WI38 (cell line): ENCODE results near the gene RAPGEF5.
"Not testable (repeated sequence)": the region's sequence is repeated elsewhere in the genome, so short reads cannot be mapped to it uniquely, and the experiment has no call there.

Experiments
- H3K4me3 ChIP-seq: 2 replicates; pipeline ENCODE4 v1.5.1; 2011; ENCODE audit warnings: low read depth, mild to moderate bottlenecking, control low read depth, low read length
- TF ChIP-seq, protein P1 (sequence below): IDR thresholded peaks from 2 replicates; pipeline ENCODE4 v1.5.1; 2012; ENCODE audit warnings: low read depth, mild to moderate bottlenecking, control low read depth, low read length

The RAPGEF5 gene

DNA sequence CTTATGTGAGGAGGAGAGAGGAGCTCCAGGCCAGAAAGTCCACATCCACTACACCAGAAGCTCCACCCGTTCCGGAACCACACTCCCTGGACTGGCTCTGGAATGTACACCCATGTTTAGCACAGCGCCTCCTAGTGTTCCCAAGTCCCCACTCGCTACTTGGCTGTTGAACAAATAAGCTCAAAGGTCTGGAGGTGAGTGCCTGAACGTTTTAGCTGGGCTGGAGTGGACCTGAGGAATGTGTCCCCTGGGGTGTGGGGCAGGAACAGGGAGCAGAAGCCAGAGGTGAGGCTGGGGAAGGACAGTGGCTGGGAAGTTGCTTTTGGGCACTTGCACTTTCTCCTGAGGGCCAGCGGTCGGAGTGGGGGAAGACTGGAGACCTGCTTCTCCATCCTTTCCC lies 247.2 kb downstream of the RAPGEF5 start:
- TF ChIP-seq, protein P1, sequence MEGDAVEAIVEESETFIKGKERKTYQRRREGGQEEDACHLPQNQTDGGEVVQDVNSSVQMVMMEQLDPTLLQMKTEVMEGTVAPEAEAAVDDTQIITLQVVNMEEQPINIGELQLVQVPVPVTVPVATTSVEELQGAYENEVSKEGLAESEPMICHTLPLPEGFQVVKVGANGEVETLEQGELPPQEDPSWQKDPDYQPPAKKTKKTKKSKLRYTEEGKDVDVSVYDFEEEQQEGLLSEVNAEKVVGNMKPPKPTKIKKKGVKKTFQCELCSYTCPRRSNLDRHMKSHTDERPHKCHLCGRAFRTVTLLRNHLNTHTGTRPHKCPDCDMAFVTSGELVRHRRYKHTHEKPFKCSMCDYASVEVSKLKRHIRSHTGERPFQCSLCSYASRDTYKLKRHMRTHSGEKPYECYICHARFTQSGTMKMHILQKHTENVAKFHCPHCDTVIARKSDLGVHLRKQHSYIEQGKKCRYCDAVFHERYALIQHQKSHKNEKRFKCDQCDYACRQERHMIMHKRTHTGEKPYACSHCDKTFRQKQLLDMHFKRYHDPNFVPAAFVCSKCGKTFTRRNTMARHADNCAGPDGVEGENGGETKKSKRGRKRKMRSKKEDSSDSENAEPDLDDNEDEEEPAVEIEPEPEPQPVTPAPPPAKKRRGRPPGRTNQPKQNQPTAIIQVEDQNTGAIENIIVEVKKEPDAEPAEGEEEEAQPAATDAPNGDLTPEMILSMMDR: peak; percentile 59; the same call in 1 of the 2 replicates
- no peak overlapping the region for H3K4me3 ChIP-seq

DNA sequence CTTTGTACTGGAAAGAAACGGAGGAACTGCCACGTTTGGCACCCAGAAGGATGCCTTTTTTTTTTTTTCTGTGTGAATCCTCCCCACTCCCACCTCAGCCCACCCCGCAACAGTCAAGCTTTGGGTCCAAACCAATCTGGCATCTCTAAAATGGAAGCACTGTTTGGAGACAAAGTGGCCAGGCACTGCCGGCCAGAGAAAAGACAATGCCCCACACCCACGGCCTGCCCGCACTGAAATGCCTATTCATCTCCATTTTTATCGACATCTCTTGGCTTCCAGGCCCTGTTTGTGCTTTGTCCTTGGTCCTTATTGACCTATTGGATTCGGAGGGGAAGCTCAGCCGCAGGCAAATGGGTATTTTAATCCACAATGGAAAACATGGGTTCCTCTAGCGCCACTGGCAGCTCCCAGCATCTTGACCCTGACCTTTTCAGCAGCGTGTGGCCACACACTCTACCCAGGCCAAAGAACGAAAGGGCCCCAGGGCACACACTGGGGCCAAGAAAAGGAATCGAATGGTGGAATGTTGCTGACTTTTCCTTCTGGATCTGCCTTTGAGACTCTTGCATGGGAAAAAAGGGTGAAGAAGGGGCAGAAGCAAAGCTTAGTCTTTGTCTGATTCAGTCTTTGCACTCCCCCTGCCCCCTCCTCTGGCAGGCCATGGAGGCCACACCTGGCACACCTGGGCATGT lies 248.7 kb downstream of the RAPGEF5 start:
- no peak overlapping the region for H3K4me3 ChIP-seq
- TF ChIP-seq, protein P1: no peak

DNA sequence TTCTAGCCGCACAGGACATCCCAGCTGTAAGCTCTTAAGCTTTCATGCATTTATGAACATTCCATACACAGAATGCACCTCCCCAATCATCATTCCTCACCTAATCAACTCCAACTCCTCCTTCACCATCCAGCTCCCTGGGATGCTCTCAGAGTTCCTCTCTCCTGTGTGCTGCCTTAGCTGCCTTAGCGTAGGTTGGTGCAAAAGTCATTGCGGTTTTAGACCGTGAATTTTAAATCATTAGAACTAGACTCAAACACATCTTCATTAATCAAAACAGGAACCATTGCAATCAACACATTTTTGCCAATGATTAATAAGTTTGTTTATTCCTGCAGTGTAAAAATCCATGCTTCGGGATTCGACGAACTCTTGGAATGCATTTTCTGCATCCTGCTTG lies 251.4 kb downstream of the RAPGEF5 start:
- no peak overlapping the region for H3K4me3 ChIP-seq
- TF ChIP-seq, protein P1: no peak

DNA sequence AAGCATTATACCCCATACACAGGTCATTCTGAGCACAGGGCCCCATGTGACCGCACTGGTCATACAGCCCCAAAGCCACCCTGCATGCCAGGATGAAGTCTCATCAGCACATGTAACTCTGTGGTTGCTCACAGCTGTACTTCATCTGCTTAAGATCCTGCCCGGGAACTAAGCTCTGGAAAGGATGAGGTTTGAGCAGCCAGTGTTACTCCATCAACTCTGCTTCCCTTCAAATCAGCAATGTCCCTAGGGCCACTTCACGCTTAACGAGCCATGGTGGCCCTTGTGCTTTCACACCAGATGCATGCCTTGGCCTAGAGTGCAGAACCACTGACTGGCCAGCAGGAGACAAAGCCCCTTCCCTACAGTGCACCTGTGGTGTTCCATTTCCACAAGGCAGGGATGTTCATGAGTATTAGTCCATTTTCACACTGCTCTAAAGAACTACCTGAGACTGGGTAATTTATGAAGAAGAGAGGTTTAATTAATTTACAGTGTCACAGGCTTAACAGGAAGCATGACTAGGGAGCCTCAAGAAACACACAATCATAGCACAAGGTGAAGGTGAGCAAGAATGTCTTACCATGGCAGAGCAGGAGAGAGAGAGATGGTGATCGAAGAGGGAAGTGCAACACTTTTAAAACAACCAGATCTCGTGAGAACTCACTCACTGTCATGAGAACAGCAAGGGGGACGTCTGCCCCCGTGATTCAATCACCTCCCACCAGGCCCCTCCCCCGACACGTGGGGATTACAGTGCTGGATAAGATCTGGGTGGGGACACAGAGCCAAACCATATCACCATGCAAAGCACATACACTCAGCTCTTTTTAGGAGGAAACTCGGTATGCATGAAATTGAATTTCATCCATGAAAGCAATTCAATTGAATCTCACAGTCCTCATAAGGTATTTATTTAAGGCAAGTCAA lies 262.3 kb downstream of the RAPGEF5 start:
- H3K4me3 ChIP-seq: no peak overlapping the region
- TF ChIP-seq, protein P1: no peak

DNA sequence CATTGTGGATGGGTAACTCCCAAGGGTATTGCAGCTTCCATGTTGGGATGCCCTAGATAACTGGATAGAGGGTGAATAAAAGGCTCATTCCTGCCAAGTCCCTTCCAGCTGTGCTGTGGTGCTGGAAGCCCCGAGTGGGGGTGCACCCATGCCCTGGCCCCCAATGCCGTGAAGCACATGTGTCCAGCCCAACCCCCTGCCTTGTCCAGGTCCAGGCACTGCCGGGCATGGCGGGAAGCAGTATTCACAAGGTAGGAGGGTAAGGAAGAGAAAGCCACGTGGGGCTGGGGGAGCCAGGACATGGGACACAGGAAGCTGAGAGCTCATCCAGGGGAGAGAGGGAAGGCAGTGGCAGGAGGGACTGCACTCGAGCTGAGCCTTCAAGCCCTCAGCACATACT lies 263.0 kb downstream of the RAPGEF5 start:
- TF ChIP-seq, protein P1: no peak
- no peak overlapping the region for H3K4me3 ChIP-seq

DNA sequence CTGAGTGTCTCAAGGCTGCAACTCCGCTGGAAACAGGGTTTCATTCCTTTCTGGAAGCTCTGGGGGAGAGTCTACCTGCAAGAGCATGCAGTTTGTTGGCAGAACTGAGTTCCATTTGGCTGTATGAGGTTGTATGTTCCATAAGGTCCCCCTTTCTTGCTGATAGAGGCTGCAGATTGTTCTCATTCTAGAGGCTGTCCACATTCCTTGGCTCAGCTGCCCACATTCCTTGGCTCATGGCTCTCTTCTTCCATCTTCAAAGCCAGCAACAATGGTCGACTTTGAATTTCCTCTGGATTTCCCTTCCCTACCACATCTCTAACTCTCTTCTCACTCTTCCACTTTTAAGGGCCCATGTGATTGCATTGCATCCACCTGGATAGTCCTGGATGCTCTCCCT lies 264.0 kb downstream of the RAPGEF5 start:
- H3K4me3 ChIP-seq: no peak overlapping the region
- TF ChIP-seq, protein P1: no peak

DNA sequence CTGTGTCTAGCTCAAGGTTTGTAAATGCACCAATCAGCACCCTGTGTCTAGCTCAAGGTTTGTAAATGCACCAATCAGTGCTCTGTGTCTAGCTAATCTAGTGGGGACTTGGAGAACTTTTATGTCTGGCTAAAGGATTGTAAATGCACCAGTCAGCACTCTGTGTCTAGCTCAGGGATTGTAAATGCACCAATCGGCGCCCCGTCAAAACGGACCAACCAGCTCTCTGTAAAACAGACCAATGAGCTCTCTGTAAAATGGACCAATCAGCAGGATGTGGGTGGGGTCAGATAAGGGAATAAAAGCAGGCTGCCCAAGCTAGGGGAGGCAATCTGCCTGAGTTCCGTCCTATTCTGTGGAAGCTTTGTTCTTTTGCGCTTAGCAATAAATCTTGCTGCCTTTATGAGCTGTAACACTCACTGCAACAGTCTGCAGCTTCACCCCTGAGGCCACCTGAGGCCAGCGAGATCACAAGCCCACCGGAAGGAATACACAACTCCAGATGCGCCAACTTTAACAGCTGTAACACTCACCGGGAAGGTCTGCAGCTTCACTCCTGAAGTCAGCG lies 265.9 kb downstream of the RAPGEF5 start:
- not testable (repeated sequence) for H3K4me3 ChIP-seq
